Stomach (tissue), 9 donors: ENCODE results near the gene KCTD17. TPM values are rescaled to one million over a fixed set of nuclear protein-coding genes. Genes with fewer than 3 reads are reported as not detected.
A peak's percentile ranks its signal among the peaks of the same experiment; 100 is the strongest.
"Not testable (repeated sequence)": the region's sequence is repeated elsewhere in the genome, so short reads cannot be mapped to it uniquely, and the experiment has no call there.

Experiments used
- DNase-seq, 2 donors: peaks; one replicate each; pipeline versions ENCODE4 v3.0.0 to v3.0.0-alpha.2; 2013 to 2019
- H3K27ac ChIP-seq, 5 donors: fragments of 200-600 bp in 4 of 5; sonication (generic) in 4 of 5; one replicate each; pipeline ENCODE4 v1.5.1; 2013 to 2019; ENCODE audit warnings: mild to moderate bottlenecking in 1 of 5, moderate library complexity in 1 of 5
- H3K27me3 ChIP-seq, 3 donors: fragments of 200-600 bp; sonication (generic); one replicate each; pipeline ENCODE4 v1.5.1; 2017 to 2019; ENCODE audit warnings: mixed run types in 1 of 3
- H3K36me3 ChIP-seq, 4 donors: fragments of 200-600 bp; sonication (generic); 1 replicate in 3 of 4; 2 replicates in 1 of 4; pipeline ENCODE4 v1.5.1; 2016 to 2019
- H3K4me1 ChIP-seq, 4 donors: fragments of 200-600 bp; sonication (generic); one replicate each; pipeline ENCODE4 v1.5.1; 2016 to 2019
- H3K4me3 ChIP-seq, 4 donors: fragments of 200-600 bp; sonication (generic) in 3 of 4; one replicate each; pipeline ENCODE4 v1.5.1; 2016 to 2019; ENCODE audit warnings: mild to moderate bottlenecking in 1 of 4
- H3K9me3 ChIP-seq, 4 donors: fragments of 200-600 bp; sonication (generic); one replicate each; pipeline ENCODE4 v1.5.1; 2016 to 2019
- EP300 ChIP-seq: sonication (generic); formaldehyde crosslinking; IDR thresholded peaks from one replicate; pipeline ENCODE4 v1.6.1; 2017; ENCODE audit warnings: antibody characterized with exemption
- POLR2A ChIP-seq, 4 donors: fragments of 450-650 bp; IDR thresholded peaks; one replicate each; pipeline ENCODE4 v1.6.1; 2016; ENCODE audit warnings: antibody characterized with exemption in 4 of 4, control low read depth in 2 of 4, mild to moderate bottlenecking in 1 of 4, moderate library complexity in 1 of 4
- POLR2AphosphoS5 ChIP-seq, 3 donors: sonication (generic); formaldehyde crosslinking; IDR thresholded peaks; one replicate each; pipeline ENCODE4 v1.6.1; 2016; ENCODE audit warnings: antibody characterized with exemption in 3 of 3
- WGBS, 5 donors: extraction: QIAGEN DNeasy Blood & Tissue Kit in 3 of 5; methylation state at CpG; one replicate each; pipeline versions ENCODE4 v1.1.5 to v1.1.7; 2013 to 2018; 5-methylcytosine and 5-hydroxymethylcytosine counted together
- intact Hi-C: fragments of 100-400 bp; cut with DNase I; formaldehyde crosslinking; loops from one replicate; pipeline ENCODE4 v1.15.1; 2023; ENCODE audit warnings: low total_unique reads
- polyA plus RNA-seq, 3 donors: library from polyadenylated mRNA; stranded (reverse); fragments of 200-250 nt; gene quantifications; one replicate each; pipeline ENCODE4 v1.2.3, GENCODE V29; 2013
- total RNA-seq, 5 donors: library from RNA; depleted of rRNA; stranded (reverse); fragments of >200 nt; gene quantifications; one replicate each; pipeline versions ENCODE4 v1.1.0 to v1.2.3, GENCODE V29; 2014 to 2016
- TF ChIP-seq, protein P1 (sequence below), 7 experiments: fragments of 450-650 bp in 4 of 7; fragments of 200-600 bp in 3 of 7; sonication (generic) in 3 of 7; IDR thresholded peaks; one replicate each; pipeline ENCODE4 v1.5.1; 2016 to 2019; ENCODE audit warnings: antibody characterized with exemption in 7 of 7, control low read depth in 2 of 7, mild to moderate bottlenecking in 1 of 7
- donor health status: healthy with polysubstance abuse.
- donor health status: Bipolar disorder and iron deficiency.
- donor health status: healthy.

The KCTD17 gene
- total and polyA plus RNA-seq, 8 donors = 1.8 to 82.8 (median 9.2) TPM

DNA sequence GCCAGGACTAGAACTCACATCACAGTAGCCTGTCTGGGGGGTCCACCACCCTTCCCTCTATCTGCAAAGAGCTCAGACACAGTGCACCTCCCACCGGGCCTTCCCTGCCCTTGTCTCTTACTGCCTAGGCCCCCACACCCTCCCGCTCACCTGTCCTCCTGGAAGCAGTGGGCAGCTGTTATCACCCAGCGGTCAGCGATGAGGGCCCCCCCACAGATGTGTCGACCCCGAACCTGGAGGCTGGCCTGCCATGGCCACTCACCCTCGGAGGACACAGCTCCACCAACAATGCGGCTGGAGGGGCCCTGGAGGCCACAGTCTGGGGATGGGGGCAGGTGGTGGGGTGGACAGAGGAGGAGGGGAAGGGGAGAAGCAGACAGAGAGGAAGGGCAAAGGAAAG is 18.8 kb downstream of the KCTD17 start:
- WGBS, 5 donors = 57 to 75% (median 62%) methylated on average over 8 of the region's 8 CpGs
- DNase-seq = no peak
- Histone ChIP-seq H3K4me1 (peaks cover 0 to 6% (median 3%) of the 10 kb centered on the region in 4 donors), H3K36me3 (no peaks in the 10 kb centered on the region), H3K4me3 (no peak overlapping the region), H3K9me3 (no peaks in the 10 kb centered on the region), H3K27me3 (peaks cover 8 to 85% (median 47%) of the 10 kb centered on the region in 3 donors), H3K27ac (no peak overlapping the region)
- TF ChIP-seq POLR2AphosphoS5 (IDR thresholded peaks at IDR 0.05) (no peak), POLR2A (IDR thresholded peaks at IDR 0.05) (no peak), EP300 (no peak)
- TF ChIP-seq, protein P1, sequence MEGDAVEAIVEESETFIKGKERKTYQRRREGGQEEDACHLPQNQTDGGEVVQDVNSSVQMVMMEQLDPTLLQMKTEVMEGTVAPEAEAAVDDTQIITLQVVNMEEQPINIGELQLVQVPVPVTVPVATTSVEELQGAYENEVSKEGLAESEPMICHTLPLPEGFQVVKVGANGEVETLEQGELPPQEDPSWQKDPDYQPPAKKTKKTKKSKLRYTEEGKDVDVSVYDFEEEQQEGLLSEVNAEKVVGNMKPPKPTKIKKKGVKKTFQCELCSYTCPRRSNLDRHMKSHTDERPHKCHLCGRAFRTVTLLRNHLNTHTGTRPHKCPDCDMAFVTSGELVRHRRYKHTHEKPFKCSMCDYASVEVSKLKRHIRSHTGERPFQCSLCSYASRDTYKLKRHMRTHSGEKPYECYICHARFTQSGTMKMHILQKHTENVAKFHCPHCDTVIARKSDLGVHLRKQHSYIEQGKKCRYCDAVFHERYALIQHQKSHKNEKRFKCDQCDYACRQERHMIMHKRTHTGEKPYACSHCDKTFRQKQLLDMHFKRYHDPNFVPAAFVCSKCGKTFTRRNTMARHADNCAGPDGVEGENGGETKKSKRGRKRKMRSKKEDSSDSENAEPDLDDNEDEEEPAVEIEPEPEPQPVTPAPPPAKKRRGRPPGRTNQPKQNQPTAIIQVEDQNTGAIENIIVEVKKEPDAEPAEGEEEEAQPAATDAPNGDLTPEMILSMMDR (IDR thresholded peaks at IDR 0.05) = no peak
- intact Hi-C loops = no loop called here

DNA sequence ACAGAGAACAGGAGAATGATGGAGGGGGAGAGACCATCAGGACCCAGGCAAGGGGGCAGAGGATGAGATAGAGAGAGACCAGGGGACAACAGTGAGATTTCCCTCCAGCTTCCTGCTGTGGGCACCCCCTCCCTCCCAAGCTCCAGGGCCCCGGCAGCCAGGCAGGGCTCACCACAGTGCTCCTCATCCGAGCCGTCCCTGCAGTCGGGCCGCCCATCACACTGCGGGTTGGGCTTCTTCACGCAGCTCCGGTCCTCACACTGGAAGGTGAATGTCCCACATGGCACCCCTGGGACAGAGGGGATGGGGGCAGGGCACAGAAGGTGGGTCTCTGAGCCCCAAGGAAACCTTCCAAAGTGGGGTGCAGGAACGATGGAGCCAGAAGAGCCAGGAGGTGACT is 19.2 kb downstream of the KCTD17 start:
- WGBS, 5 donors = 38 to 55% (median 47%) methylated on average over 2 to 9 of the region's 9 CpGs
- TF ChIP-seq, protein P1 (IDR thresholded peaks at IDR 0.05) = no peak
- no peak for TF ChIP-seq POLR2A (IDR thresholded peaks at IDR 0.05)
- no peak for TF ChIP-seq POLR2AphosphoS5 (IDR thresholded peaks at IDR 0.05)
- TF ChIP-seq EP300 = no peak
- intact Hi-C loops = no loop called here
- no peaks in the 10 kb centered on the region for H3K36me3 ChIP-seq
- H3K4me3 ChIP-seq = no peak overlapping the region
- no peaks in the 10 kb centered on the region for H3K9me3 ChIP-seq
- no peak overlapping the region for H3K27ac ChIP-seq
- peaks cover 8 to 84% (median 50%) of the 10 kb centered on the region in 3 donors for H3K27me3 ChIP-seq
- peaks cover 0 to 6% (median 3%) of the 10 kb centered on the region in 4 donors for H3K4me1 ChIP-seq
- DNase-seq = no peak

DNA sequence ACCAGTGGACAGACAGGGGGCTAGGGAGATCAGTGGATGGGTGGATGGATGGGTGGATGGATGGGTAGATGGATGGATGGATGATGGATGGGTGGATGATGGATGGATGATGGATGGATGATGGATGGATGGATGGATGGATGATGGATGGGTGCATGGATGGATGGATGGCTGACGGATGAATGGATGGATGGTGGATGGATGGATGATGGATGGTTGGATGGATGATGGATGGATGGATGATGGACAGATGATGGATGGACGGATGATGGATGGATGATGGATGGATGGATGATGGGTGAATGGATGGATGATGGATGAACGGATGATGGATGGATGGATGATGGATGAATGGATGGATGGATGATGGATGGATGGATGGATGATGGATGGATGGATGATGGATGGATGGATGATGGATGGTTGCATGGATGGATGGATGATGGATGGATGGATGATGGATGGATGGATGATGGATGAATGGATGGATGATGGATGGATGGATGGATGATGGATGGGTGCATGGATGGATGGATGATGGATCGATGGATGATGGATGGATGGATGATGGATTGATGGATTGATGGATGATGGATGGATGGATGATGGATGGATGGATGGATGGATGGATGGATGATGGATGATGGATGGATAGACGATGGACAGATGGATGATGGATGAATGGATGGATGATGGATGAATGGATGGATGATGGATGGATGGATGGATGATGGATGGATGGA is 20.5 kb downstream of the KCTD17 start:
- H3K36me3 ChIP-seq, H3K27ac ChIP-seq, DNase-seq, H3K4me3 ChIP-seq, intact Hi-C loops, H3K9me3 ChIP-seq, H3K4me1 ChIP-seq: not testable (repeated sequence)
- peaks cover 8 to 83% (median 55%) of the 10 kb centered on the region in 3 donors for H3K27me3 ChIP-seq
- WGBS, 5 donors = 91 to 97% (median 95%) methylated on average over 5 of the region's 5 CpGs

DNA sequence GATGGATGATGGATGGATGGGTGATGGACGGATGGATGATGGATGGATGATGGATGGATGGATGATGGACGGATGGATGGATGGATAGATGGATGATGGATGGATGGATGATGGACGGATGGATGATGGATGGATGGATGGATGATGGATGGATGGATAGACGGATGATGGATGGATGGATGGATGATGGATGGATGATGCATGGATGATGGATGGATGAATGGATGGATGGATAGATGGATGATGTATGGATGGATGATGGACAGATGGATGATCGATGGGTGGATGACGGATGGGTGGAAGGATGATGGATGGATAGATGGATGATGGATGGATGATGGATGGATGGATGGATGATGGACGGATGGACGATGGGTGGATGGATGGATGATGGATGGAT is 21.1 kb downstream of the KCTD17 start:
- H3K9me3 ChIP-seq = no peaks in the 10 kb centered on the region
- no peak overlapping the region for H3K27ac ChIP-seq
- intact Hi-C loops = no loop called here
- WGBS, 5 donors = 85 to 96% (median 94%) methylated on average over 8 of the region's 8 CpGs
- H3K36me3 ChIP-seq = no peaks in the 10 kb centered on the region
- peaks cover 8 to 81% (median 52%) of the 10 kb centered on the region in 3 donors for H3K27me3 ChIP-seq
- no peak overlapping the region for H3K4me3 ChIP-seq
- peaks cover 0 to 7% (median 3%) of the 10 kb centered on the region in 4 donors for H3K4me1 ChIP-seq
- no peak for DNase-seq
- TF ChIP-seq EP300 (no peak), POLR2A (IDR thresholded peaks at IDR 0.05) (no peak), POLR2AphosphoS5 (IDR thresholded peaks at IDR 0.05) (peak in 1 of 3 donors; percentile 30)
- TF ChIP-seq, protein P1 (IDR thresholded peaks at IDR 0.05) = no peak

DNA sequence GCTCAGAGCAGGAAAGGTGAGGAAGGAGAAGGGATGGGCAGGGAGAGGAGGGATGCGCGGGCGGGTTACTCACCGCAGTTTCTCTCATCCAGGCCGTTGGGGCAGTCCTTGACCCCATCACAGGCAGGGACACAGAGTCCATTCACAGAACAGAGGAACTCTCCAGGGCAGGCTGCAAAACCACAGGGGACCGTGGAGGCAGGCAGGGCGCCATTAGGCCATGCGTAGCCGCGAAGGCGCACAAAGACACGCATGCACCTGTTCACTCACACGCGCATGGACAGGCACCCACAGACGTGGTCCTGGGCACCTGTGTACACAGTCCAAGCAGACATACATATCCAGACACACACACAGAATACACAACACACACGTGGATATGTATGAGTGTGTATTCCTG is 23.0 kb downstream of the KCTD17 start:
- intact Hi-C loops = no loop called here
- WGBS, 5 donors = 70 to 81% (median 79%) methylated on average over 16 of the region's 16 CpGs
- H3K4me3 ChIP-seq = no peak overlapping the region
- TF ChIP-seq, protein P1 (IDR thresholded peaks at IDR 0.05) = no peak
- no peak for TF ChIP-seq POLR2AphosphoS5 (IDR thresholded peaks at IDR 0.05)
- no peak for TF ChIP-seq POLR2A (IDR thresholded peaks at IDR 0.05)
- TF ChIP-seq EP300 = no peak
- DNase-seq = no peak
- H3K27me3 ChIP-seq = peaks cover under 1 to 74% (median 34%) of the 10 kb centered on the region in 3 donors
- H3K9me3 ChIP-seq = no peaks in the 10 kb centered on the region
- no peak overlapping the region for H3K27ac ChIP-seq
- no peaks in the 10 kb centered on the region for H3K36me3 ChIP-seq
- H3K4me1 ChIP-seq = peaks cover 0 to 8% (median 4%) of the 10 kb centered on the region in 4 donors
